HL-60 (cell line): Measurements from ENCODE around the gene PADI2.

Source experiments
- GABPA ChIP-seq: IDR thresholded peaks from 2 replicates; pipeline ENCODE4 v1.6.1; 2012; ENCODE audit warnings: low read depth
- POLR2AphosphoS5 ChIP-seq: IDR thresholded peaks from 2 replicates; pipeline ENCODE4 v1.6.1; 2012; ENCODE audit warnings: low read depth
- REST ChIP-seq: IDR thresholded peaks from 2 replicates; pipeline ENCODE4 v1.6.1; 2012; ENCODE audit warnings: low read depth; ENCODE audit not compliant: insufficient replicate concordance
- SPI1 ChIP-seq: IDR thresholded peaks from 2 replicates; pipeline ENCODE4 v1.6.1; 2012; ENCODE audit warnings: low read depth, mild to moderate bottlenecking, borderline replicate concordance
- TF ChIP-seq, protein P1 (sequence below): IDR thresholded peaks from one replicate; pipeline ENCODE4 v1.5.1; 2011; ENCODE audit warnings: low read length, control low read depth, inconsistent platforms; ENCODE audit not compliant: insufficient read depth

- TF ChIP-seq, protein P1, sequence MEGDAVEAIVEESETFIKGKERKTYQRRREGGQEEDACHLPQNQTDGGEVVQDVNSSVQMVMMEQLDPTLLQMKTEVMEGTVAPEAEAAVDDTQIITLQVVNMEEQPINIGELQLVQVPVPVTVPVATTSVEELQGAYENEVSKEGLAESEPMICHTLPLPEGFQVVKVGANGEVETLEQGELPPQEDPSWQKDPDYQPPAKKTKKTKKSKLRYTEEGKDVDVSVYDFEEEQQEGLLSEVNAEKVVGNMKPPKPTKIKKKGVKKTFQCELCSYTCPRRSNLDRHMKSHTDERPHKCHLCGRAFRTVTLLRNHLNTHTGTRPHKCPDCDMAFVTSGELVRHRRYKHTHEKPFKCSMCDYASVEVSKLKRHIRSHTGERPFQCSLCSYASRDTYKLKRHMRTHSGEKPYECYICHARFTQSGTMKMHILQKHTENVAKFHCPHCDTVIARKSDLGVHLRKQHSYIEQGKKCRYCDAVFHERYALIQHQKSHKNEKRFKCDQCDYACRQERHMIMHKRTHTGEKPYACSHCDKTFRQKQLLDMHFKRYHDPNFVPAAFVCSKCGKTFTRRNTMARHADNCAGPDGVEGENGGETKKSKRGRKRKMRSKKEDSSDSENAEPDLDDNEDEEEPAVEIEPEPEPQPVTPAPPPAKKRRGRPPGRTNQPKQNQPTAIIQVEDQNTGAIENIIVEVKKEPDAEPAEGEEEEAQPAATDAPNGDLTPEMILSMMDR = no peak
- TF ChIP-seq GABPA (no peak), POLR2AphosphoS5 (no peak), REST (no peak), SPI1 (no peak)
Observed at GRCh38 chr1:17143760-17144159, 24.5 kb upstream of the PADI2 start.
